SJSA1 (cell line): ENCODE data around the gene ERRFI1. TPM values are rescaled to one million over a fixed set of nuclear protein-coding genes. Genes with fewer than 3 reads are reported as not detected.

Experiments used
- DNase-seq, 2 experiments: peaks; one replicate each; pipeline ENCODE4 v3.0.0-alpha.2; 2015 to 2020; ENCODE audit warnings: low spot score in 2 of 2, low read depth in 1 of 2
- H3K27ac ChIP-seq: fragments of 250-450 bp; sonication (Bioruptor Pico); 2 replicates; pipeline ENCODE4 v1.5.1; 2020; ENCODE audit warnings: mild to moderate bottlenecking, moderate library complexity
- H3K27me3 ChIP-seq: fragments of 250-450 bp; sonication (Bioruptor Pico); replicated peaks from 2 replicates; pipeline ENCODE4 v1.5.1; 2020; ENCODE audit warnings: mild to moderate bottlenecking, moderate library complexity
- H3K36me3 ChIP-seq: fragments of 250-450 bp; sonication (Bioruptor Pico); 2 replicates; pipeline ENCODE4 v1.5.1; 2020; ENCODE audit warnings: mild to moderate bottlenecking
- H3K4me1 ChIP-seq: fragments of 250-450 bp; sonication (Bioruptor Pico); replicated peaks from 2 replicates; pipeline ENCODE4 v1.6.1; 2021; ENCODE audit warnings: mild to moderate bottlenecking
- H3K4me3 ChIP-seq: fragments of 250-450 bp; sonication (Bioruptor Pico); 2 replicates; pipeline ENCODE4 v1.5.1; 2020; ENCODE audit warnings: mild to moderate bottlenecking
- H3K9me3 ChIP-seq: fragments of 250-450 bp; sonication (Bioruptor Pico); replicated peaks from 2 replicates; pipeline ENCODE4 v1.5.1; 2020; ENCODE audit warnings: mild to moderate bottlenecking
- total RNA-seq: library from RNA; depleted of rRNA; stranded (reverse); fragments of >200 nt; shearing (Covaris generic); gene quantifications from 2 replicates; pipeline ENCODE4 v1.2.3, GENCODE V29; 2014

The ERRFI1 gene
- total RNA-seq, 1 experiment from 2014 or later = 21.7 TPM

- Histone ChIP-seq H3K27me3 (no peaks in the 10 kb centered on the region), H3K9me3 (no peaks in the 10 kb centered on the region), H3K36me3 (peaks cover 13% of the 10 kb centered on the region), H3K4me1 (peaks cover 14% of the 10 kb centered on the region), H3K4me3 (no peak overlapping the region), H3K27ac (peak overlapping the region; percentile 69)
- peak in 1 of 2 experiments; percentile 74 for DNase-seq
Observed at GRCh38 chr1:7993593-7994479, 32.3 kb downstream of the ERRFI1 start.

GRCh38 chr1:7992885-7993284, 33.2 kb downstream of the ERRFI1 start:
- H3K27ac ChIP-seq = no peak overlapping the region
- no peaks in the 10 kb centered on the region for H3K27me3 ChIP-seq
- H3K4me3 ChIP-seq = no peak overlapping the region
- DNase-seq = no peak
- no peaks in the 10 kb centered on the region for H3K9me3 ChIP-seq
- peaks cover 14% of the 10 kb centered on the region for H3K4me1 ChIP-seq
- peaks cover 17% of the 10 kb centered on the region for H3K36me3 ChIP-seq

- DNase-seq = no peak
- Histone ChIP-seq H3K27me3 (no peaks in the 10 kb centered on the region), H3K36me3 (peaks cover 24% of the 10 kb centered on the region), H3K27ac (no peak overlapping the region), H3K4me3 (no peak overlapping the region), H3K9me3 (no peaks in the 10 kb centered on the region), H3K4me1 (peaks cover 14% of the 10 kb centered on the region)
Observed at GRCh38 chr1:7991504-7992440, 34.3 kb downstream of the ERRFI1 start.

GRCh38 chr1:7989762-7990428, 36.2 kb downstream of the ERRFI1 start:
- H3K4me3 ChIP-seq = no peak overlapping the region
- H3K27ac ChIP-seq = no peak overlapping the region
- no peaks in the 10 kb centered on the region for H3K27me3 ChIP-seq
- H3K4me1 ChIP-seq = peaks cover 14% of the 10 kb centered on the region
- H3K36me3 ChIP-seq = peaks cover 41% of the 10 kb centered on the region
- no peaks in the 10 kb centered on the region for H3K9me3 ChIP-seq
- no peak for DNase-seq

GRCh38 chr1:7988576-7988975, 37.5 kb downstream of the ERRFI1 start:
- no peak for DNase-seq

GRCh38 chr1:7987528-7987927, 38.6 kb downstream of the ERRFI1 start:
- H3K27ac ChIP-seq = no peak overlapping the region
- H3K9me3 ChIP-seq = no peaks in the 10 kb centered on the region
- no peaks in the 10 kb centered on the region for H3K27me3 ChIP-seq
- no peak overlapping the region for H3K4me3 ChIP-seq
- no peak for DNase-seq
- H3K36me3 ChIP-seq = peaks cover 61% of the 10 kb centered on the region
- peaks cover under 1% of the 10 kb centered on the region; the same call in 1 of the 2 replicates for H3K4me1 ChIP-seq

More at GRCh38 chr1:7988576-7988975, 37.5 kb downstream of the ERRFI1 start:
- H3K27me3 ChIP-seq = no peaks in the 10 kb centered on the region
- no peaks in the 10 kb centered on the region for H3K9me3 ChIP-seq
- peaks cover 54% of the 10 kb centered on the region for H3K36me3 ChIP-seq
- peaks cover 1% of the 10 kb centered on the region; the same call in 1 of the 2 replicates for H3K4me1 ChIP-seq
- no peak overlapping the region for H3K27ac ChIP-seq
- H3K4me3 ChIP-seq = no peak overlapping the region

GRCh38 chr1:7985851-7986612, 40.1 kb downstream of the ERRFI1 start:
- Histone ChIP-seq H3K4me1 (peaks cover 3% of the 10 kb centered on the region; the same call in 1 of the 2 replicates), H3K27me3 (no peaks in the 10 kb centered on the region), H3K27ac (no peak overlapping the region), H3K4me3 (no peak overlapping the region), H3K9me3 (no peaks in the 10 kb centered on the region), H3K36me3 (peaks cover 76% of the 10 kb centered on the region)
- no peak for DNase-seq

GRCh38 chr1:7984811-7985210, 41.3 kb downstream of the ERRFI1 start:
- no peak for DNase-seq
- Histone ChIP-seq H3K27ac (no peak overlapping the region), H3K27me3 (no peaks in the 10 kb centered on the region), H3K36me3 (peaks cover 85% of the 10 kb centered on the region), H3K4me3 (no peak overlapping the region), H3K4me1 (peaks cover 3% of the 10 kb centered on the region; the same call in 1 of the 2 replicates), H3K9me3 (no peaks in the 10 kb centered on the region)

GRCh38 chr1:7983086-7983778, 42.9 kb downstream of the ERRFI1 start:
- Histone ChIP-seq H3K9me3 (no peaks in the 10 kb centered on the region), H3K27me3 (no peaks in the 10 kb centered on the region), H3K36me3 (peaks cover 94% of the 10 kb centered on the region), H3K27ac (no peak overlapping the region), H3K4me1 (peaks cover 3% of the 10 kb centered on the region; the same call in 1 of the 2 replicates), H3K4me3 (no peak overlapping the region)
- no peak for DNase-seq

- DNase-seq = no peak
- Histone ChIP-seq H3K27ac (no peak overlapping the region), H3K36me3 (peaks cover 97% of the 10 kb centered on the region), H3K4me3 (no peak overlapping the region), H3K27me3 (no peaks in the 10 kb centered on the region), H3K9me3 (no peaks in the 10 kb centered on the region), H3K4me1 (peaks cover 3% of the 10 kb centered on the region; the same call in 1 of the 2 replicates)
Observed at GRCh38 chr1:7980984-7981383, 45.1 kb downstream of the ERRFI1 start.

- no peaks in the 10 kb centered on the region for H3K9me3 ChIP-seq
- no peak overlapping the region for H3K4me3 ChIP-seq
- no peak overlapping the region for H3K27ac ChIP-seq
- DNase-seq = peak; percentile 64 to 80
- no peaks in the 10 kb centered on the region for H3K4me1 ChIP-seq
- H3K27me3 ChIP-seq = no peaks in the 10 kb centered on the region
- H3K36me3 ChIP-seq = peaks cover 83% of the 10 kb centered on the region
Observed at GRCh38 chr1:7975212-7975865, 50.8 kb downstream of the ERRFI1 start.

- Histone ChIP-seq H3K9me3 (no peaks in the 10 kb centered on the region), H3K27ac (no peak overlapping the region), H3K27me3 (no peaks in the 10 kb centered on the region), H3K4me1 (no peaks in the 10 kb centered on the region), H3K4me3 (no peak overlapping the region), H3K36me3 (peaks cover 83% of the 10 kb centered on the region)
- DNase-seq = no peak
Observed at GRCh38 chr1:7973086-7973485, 53.0 kb downstream of the ERRFI1 start.
